ENCODE data around the gene CACNG4.

DNA sequence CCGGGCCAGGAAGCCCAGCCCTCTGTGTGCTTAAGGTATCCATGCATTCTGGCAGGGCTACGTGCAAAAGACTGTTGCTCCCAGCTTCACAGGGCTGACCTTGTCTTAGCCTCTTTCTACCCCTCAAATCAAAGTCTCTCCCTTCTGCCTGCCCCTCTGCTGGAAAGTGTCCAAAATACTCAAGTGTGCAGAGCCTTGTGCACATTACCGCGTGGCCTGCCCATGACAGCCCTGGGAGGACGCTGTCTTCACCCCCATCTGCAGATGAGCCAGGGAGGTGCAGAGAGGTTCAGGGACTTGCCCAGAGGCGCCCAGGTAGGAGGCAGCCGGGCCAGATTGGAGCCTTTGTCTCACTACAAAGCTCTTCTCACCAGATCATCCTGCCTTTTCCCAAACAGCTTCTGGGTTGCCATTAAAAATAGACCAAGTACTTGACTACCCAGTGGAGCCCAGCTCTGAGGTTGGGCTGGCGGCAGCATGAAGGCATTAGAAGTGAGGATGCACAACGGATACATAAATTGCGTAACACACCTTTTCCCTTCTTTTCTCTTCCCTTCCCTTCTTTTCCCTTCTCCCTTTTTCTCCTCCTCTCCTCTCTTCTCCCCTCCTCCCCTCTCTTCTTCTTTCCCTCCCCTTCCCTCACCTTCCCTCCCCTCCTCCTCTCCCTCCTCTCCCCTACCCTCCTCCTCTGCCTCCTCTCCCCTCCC is 3.5 kb downstream of the CACNG4 start:
- TF ChIP-seq, protein P1, sequence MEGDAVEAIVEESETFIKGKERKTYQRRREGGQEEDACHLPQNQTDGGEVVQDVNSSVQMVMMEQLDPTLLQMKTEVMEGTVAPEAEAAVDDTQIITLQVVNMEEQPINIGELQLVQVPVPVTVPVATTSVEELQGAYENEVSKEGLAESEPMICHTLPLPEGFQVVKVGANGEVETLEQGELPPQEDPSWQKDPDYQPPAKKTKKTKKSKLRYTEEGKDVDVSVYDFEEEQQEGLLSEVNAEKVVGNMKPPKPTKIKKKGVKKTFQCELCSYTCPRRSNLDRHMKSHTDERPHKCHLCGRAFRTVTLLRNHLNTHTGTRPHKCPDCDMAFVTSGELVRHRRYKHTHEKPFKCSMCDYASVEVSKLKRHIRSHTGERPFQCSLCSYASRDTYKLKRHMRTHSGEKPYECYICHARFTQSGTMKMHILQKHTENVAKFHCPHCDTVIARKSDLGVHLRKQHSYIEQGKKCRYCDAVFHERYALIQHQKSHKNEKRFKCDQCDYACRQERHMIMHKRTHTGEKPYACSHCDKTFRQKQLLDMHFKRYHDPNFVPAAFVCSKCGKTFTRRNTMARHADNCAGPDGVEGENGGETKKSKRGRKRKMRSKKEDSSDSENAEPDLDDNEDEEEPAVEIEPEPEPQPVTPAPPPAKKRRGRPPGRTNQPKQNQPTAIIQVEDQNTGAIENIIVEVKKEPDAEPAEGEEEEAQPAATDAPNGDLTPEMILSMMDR (conservative IDR thresholded peaks at IDR 0.05; ENCODE audit: low read length) = no peak
- TF ChIP-seq EZH2phosphoT487 (IDR thresholded peaks at IDR 0.05; ENCODE audit: borderline replicate concordance) = no peak
